Type B pancreatic cell (in vitro differentiated cells): ENCODE data around the gene HIBCH. TPM values are rescaled to one million over a fixed set of nuclear protein-coding genes. Genes with fewer than 3 reads are reported as not detected.

Experiments
- DNase-seq: peaks from one replicate; pipeline ENCODE4 v3.0.0; 2021; ENCODE audit warnings: mixed read lengths; ENCODE audit not compliant: unreplicated experiment; ENCODE audit errors: extremely low spot score
- H3K27ac Mint-ChIP-seq: 2 replicates; pipeline ENCODE4 v1.8.0; 2021; ENCODE audit warnings: mild to moderate bottlenecking, mixed read lengths
- H3K27me3 Mint-ChIP-seq: 2 replicates; pipeline ENCODE4 v1.8.0; 2021; ENCODE audit warnings: mixed read lengths
- H3K36me3 Mint-ChIP-seq: 2 replicates; pipeline ENCODE4 v1.8.0; 2021; ENCODE audit warnings: mixed read lengths
- H3K4me1 Mint-ChIP-seq: one replicate; pipeline ENCODE4 v1.8.0; 2021; ENCODE audit warnings: mixed read lengths; ENCODE audit not compliant: unreplicated experiment
- H3K4me3 Mint-ChIP-seq: 2 replicates; pipeline ENCODE4 v1.8.0; 2021; ENCODE audit warnings: mild to moderate bottlenecking, mixed read lengths
- H3K9me3 Mint-ChIP-seq: 2 replicates; pipeline ENCODE4 v1.8.0; 2021; ENCODE audit warnings: mixed read lengths
- total RNA-seq: library from RNA; stranded (reverse); gene quantifications from 2 replicates; pipeline ENCODE4 v1.2.1, GENCODE V29; 2021; ENCODE audit warnings: low replicate concordance
- TF ChIP-seq, protein P1 (sequence below): fragments of 200-600 bp; sonication (generic); conservative IDR thresholded peaks from 2 replicates; pipeline ENCODE4 v1.5.0; 2021; ENCODE audit warnings: antibody characterized with exemption, mild to moderate bottlenecking

Gene HIBCH
- total RNA-seq, 1 donor from 2014 or later: 46.6 TPM

DNA sequence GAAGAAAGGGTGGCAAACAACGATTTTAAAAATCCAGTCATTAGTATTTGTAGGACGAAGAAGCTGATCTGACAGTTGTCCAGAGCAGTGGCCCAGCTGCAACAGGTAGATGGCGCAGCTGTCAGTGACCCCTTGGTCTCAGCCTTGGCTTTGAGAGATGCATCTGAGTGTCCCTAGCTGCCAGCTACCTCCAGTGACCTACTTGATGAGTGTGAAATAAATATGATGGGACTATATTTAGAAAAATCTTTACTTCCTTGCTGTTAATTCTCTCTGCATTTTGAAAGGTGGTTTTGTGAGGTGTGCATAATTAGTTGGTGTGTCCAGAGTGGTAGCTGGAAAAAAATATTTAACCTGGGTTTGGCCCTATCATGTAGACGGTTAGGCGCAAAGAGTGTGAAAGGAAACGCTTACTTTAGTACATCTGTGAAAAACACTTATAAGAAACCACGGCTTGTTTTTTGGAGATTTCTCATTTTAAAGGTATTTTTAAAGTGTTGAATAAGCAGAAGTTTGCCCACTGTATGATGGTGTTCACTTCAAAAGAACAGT is 24.7 kb upstream of the HIBCH start:
- peaks cover 4% of the 10 kb centered on the region for H3K36me3 Mint-ChIP-seq
- peaks cover 10% of the 10 kb centered on the region for H3K4me1 Mint-ChIP-seq
- H3K27me3 Mint-ChIP-seq: no peaks in the 10 kb centered on the region
- no peak for DNase-seq
- peak overlapping the region; percentile 73 for H3K27ac Mint-ChIP-seq
- TF ChIP-seq, protein P1, sequence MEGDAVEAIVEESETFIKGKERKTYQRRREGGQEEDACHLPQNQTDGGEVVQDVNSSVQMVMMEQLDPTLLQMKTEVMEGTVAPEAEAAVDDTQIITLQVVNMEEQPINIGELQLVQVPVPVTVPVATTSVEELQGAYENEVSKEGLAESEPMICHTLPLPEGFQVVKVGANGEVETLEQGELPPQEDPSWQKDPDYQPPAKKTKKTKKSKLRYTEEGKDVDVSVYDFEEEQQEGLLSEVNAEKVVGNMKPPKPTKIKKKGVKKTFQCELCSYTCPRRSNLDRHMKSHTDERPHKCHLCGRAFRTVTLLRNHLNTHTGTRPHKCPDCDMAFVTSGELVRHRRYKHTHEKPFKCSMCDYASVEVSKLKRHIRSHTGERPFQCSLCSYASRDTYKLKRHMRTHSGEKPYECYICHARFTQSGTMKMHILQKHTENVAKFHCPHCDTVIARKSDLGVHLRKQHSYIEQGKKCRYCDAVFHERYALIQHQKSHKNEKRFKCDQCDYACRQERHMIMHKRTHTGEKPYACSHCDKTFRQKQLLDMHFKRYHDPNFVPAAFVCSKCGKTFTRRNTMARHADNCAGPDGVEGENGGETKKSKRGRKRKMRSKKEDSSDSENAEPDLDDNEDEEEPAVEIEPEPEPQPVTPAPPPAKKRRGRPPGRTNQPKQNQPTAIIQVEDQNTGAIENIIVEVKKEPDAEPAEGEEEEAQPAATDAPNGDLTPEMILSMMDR: peak; percentile 47
- H3K4me3 Mint-ChIP-seq: peak overlapping the region; percentile 88
- no peaks in the 10 kb centered on the region for H3K9me3 Mint-ChIP-seq

DNA sequence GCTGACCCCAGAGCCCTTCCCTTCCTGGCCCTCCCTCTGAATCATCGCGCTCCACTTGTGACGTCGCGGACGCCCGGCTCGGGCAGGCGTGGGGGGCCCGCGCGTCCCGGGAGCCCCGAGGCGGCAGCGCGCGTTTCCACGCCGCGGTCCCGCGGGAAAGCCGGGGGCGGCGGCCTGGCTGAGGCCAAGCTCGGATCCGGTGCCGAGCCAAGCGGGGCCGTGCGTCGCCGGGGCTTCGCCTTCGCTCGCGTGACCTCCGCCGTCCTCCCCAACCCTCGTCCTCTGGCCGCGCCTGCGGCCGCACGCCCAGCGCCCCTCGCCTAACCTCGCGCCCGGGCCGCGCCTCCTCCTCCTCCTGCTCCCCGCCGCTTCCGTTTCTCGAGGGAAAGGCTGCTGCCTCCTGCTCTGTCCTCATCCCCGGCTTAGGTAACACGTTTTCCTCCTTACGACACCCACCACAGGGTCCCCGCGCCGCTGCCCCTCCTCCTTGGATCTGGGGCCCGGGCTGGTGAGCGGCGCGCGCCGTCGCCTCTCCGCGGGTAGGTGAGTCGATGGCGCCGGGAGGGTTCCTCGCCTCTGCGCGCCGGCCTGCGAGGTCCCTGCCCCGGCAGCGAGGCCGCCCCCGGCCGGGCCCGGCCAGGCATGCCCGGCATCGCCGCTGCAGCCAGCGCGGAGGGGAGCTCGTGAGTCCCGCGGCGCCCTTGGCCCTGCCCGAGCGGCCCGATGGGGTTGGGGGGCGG is 24.1 kb upstream of the HIBCH start, which contains the start of gene INPP1:
TSS of gene INPP1 (plus strand) at position 54 of the 740 bp plus-strand sequence. CDS start 16,514 bp downstream, outside the sequence.
- Mint-ChIP-seq H3K9me3 (no peaks in the 10 kb centered on the region), H3K36me3 (peaks cover 4% of the 10 kb centered on the region), H3K27ac (peak within 1 kb of the TSS; percentile 88), H3K4me1 (peaks cover 10% of the 10 kb centered on the region), H3K27me3 (no peaks in the 10 kb centered on the region), H3K4me3 (peak within 1 kb of the TSS; percentile 94)
- TF ChIP-seq, protein P1: no peak
- peak; percentile 72 for DNase-seq

DNA sequence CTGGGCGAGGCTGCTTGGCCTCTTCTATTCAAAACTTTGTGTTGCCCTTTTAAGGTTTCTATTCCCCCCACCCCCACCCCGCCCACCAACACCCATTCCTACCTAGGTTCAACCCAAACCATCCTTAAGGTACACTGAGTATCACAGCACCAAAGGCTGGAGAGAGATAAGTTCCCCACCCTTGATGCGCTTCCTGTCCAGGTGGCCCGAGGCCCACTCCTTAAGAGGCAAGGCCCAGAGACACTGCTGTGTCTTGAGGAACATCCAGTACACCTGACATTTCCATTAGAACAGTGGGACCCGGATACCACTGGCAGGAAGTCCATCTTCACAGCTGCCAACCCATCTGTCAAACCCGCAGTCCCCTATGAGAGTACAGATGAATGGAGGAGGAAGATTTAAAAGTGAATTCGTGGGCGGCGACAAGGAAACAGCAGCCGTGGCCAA is 23.5 kb upstream of the HIBCH start:
- H3K4me3 Mint-ChIP-seq: peak overlapping the region; percentile 94
- no peaks in the 10 kb centered on the region for H3K9me3 Mint-ChIP-seq
- TF ChIP-seq, protein P1: no peak
- no peaks in the 10 kb centered on the region for H3K27me3 Mint-ChIP-seq
- DNase-seq: no peak
- peak overlapping the region; percentile 88 for H3K27ac Mint-ChIP-seq
- H3K4me1 Mint-ChIP-seq: peaks cover 10% of the 10 kb centered on the region
- H3K36me3 Mint-ChIP-seq: no peaks in the 10 kb centered on the region

DNA sequence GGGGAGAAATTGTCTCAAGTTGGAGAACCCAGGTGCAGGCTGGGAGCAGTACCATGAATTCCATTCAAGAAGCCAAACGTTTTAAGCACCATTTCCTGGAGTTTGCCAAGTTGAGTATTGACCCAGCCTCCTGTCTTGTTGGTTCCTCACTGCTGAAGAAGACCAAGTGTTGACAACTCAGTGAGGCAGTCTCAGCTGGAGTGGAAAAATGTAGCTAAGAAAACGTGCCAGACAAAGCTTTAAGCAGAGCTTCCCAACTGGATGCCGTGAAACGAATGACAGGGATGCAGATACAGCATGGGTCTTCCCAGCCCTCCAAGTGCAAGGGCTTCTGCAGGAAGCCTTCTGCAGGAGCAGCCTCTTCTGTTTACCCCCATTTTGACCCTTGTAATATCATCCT is 23.0 kb upstream of the HIBCH start:
- TF ChIP-seq, protein P1: no peak
- H3K9me3 Mint-ChIP-seq: no peaks in the 10 kb centered on the region
- peak overlapping the region; percentile 88 for H3K27ac Mint-ChIP-seq
- H3K4me1 Mint-ChIP-seq: peaks cover 10% of the 10 kb centered on the region
- DNase-seq: no peak
- no peaks in the 10 kb centered on the region for H3K36me3 Mint-ChIP-seq
- H3K4me3 Mint-ChIP-seq: peak overlapping the region; percentile 94
- no peaks in the 10 kb centered on the region for H3K27me3 Mint-ChIP-seq

DNA sequence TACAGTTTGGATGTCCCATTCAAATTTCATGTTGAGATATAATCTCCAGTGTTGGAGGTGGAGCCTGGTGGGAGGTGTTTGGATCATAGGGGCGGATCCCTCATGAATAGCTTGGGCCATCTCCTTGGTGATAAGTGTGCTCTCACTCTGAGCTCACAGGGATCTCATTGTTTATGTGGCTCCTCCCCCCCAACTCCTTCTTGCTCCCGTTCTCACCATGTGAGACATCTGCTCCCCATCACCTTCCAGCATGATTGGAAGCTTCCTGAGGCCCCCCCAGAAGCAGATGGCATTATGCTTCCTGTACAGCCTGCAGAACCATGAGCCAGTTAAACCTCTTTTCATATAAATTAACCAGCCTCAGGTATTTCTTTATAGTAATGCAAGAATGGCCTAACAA is 20.7 kb upstream of the HIBCH start:
- no peaks in the 10 kb centered on the region for H3K27me3 Mint-ChIP-seq
- no peak overlapping the region for H3K27ac Mint-ChIP-seq
- no peaks in the 10 kb centered on the region for H3K36me3 Mint-ChIP-seq
- TF ChIP-seq, protein P1: no peak
- peaks cover 7% of the 10 kb centered on the region for H3K4me1 Mint-ChIP-seq
- H3K9me3 Mint-ChIP-seq: no peaks in the 10 kb centered on the region
- no peak for DNase-seq
- H3K4me3 Mint-ChIP-seq: no peak overlapping the region
